GM23338 (cell line): ENCODE results near the gene IRF2. TPM values are rescaled to one million over a fixed set of nuclear protein-coding genes. Genes with fewer than 3 reads are reported as not detected.

Experiments
- ATAC-seq: fragments of 200-7000 bp; cut with Tn5 transposase; 3 replicates; pipeline ENCODE4 v1.9.1; 2020
- DNase-seq: peaks from one replicate; pipeline ENCODE4 v3.0.0-alpha.2; 2015; ENCODE audit warnings: low spot score
- H2AFZ ChIP-seq: fragments of 200-600 bp; sonication (generic); 2 replicates; pipeline ENCODE4 v1.8.0; 2016; ENCODE audit warnings: antibody characterized with exemption, mild to moderate bottlenecking, moderate library complexity
- H3F3A ChIP-seq: fragments of 200-600 bp; sonication (generic); replicated peaks from 2 replicates; pipeline ENCODE4 v1.8.0; 2017; ENCODE audit warnings: antibody characterized with exemption, mixed run types, low read depth
- H3K27ac ChIP-seq: fragments of 200-600 bp; sonication (generic); 2 replicates; pipeline ENCODE4 v1.6.1; 2016; ENCODE audit warnings: low read depth
- H3K27me3 ChIP-seq: fragments of 200-600 bp; sonication (generic); 2 replicates; pipeline ENCODE4 v1.8.0; 2016; ENCODE audit warnings: mild to moderate bottlenecking, mixed run types, moderate library complexity; ENCODE audit not compliant: insufficient read depth
- H3K36me3 ChIP-seq: fragments of 200-600 bp; sonication (generic); 2 replicates; pipeline ENCODE4 v1.8.0; 2016; ENCODE audit warnings: mild to moderate bottlenecking; ENCODE audit not compliant: insufficient read depth
- H3K4me1 ChIP-seq: fragments of 200-600 bp; sonication (generic); 2 replicates; pipeline ENCODE4 v1.8.0; 2016; ENCODE audit warnings: mild to moderate bottlenecking, moderate library complexity; ENCODE audit not compliant: insufficient read depth
- H3K4me2 ChIP-seq: fragments of 200-600 bp; sonication (generic); 2 replicates; pipeline ENCODE4 v1.7.1; 2017; ENCODE audit warnings: mixed run types
- H3K4me3 ChIP-seq: fragments of 200-600 bp; sonication (generic); 2 replicates; pipeline ENCODE4 v1.6.1; 2016; ENCODE audit warnings: mixed run types
- H3K79me2 ChIP-seq: fragments of 200-600 bp; sonication (generic); replicated peaks from 2 replicates; pipeline ENCODE4 v1.8.0; 2017; ENCODE audit warnings: mild to moderate bottlenecking; ENCODE audit not compliant: insufficient read depth
- H3K9me2 ChIP-seq: fragments of 200-600 bp; sonication (generic); 2 replicates; pipeline ENCODE4 v1.8.0; 2017; ENCODE audit not compliant: insufficient read depth
- H4K20me1 ChIP-seq: fragments of 200-600 bp; sonication (generic); replicated peaks from 2 replicates; pipeline ENCODE4 v1.8.0; 2017; ENCODE audit warnings: mild to moderate bottlenecking; ENCODE audit not compliant: insufficient read depth
- H3K27ac Mint-ChIP-seq: 2 replicates; pipeline ENCODE4 v1.8.0; 2020; ENCODE audit warnings: inconsistent platforms, mild to moderate bottlenecking, moderate library complexity, mixed read lengths
- H3K27me3 Mint-ChIP-seq: 3 replicates; pipeline ENCODE4 v1.8.0; 2022; ENCODE audit warnings: low read depth, mild to moderate bottlenecking, moderate library complexity, mixed read lengths, inconsistent platforms; ENCODE audit not compliant: insufficient read depth, poor library complexity
- H3K36me3 Mint-ChIP-seq: 3 replicates; pipeline ENCODE4 v1.8.0; 2021; ENCODE audit warnings: low read depth, mild to moderate bottlenecking, inconsistent platforms, moderate library complexity, mixed read lengths
- H3K4me1 Mint-ChIP-seq: 3 replicates; pipeline ENCODE4 v1.8.0; 2020; ENCODE audit warnings: mild to moderate bottlenecking, inconsistent platforms, mixed read lengths
- H3K4me3 Mint-ChIP-seq: 3 replicates; pipeline ENCODE4 v1.8.0; 2021; ENCODE audit warnings: moderate library complexity, mild to moderate bottlenecking, inconsistent platforms, mixed read lengths
- H3K9me3 Mint-ChIP-seq: 3 replicates; pipeline ENCODE4 v1.8.0; 2020; ENCODE audit warnings: moderate library complexity, mild to moderate bottlenecking, inconsistent platforms, mixed read lengths
- NANOG ChIP-seq: IDR thresholded peaks from 2 replicates; pipeline ENCODE4 v1.6.1; 2016; ENCODE audit warnings: antibody characterized with exemption, borderline replicate concordance
- polyA plus RNA-seq: library from polyadenylated mRNA; unstranded; fragments of >200 nt; fragmentation: Nextera tagmentation; extraction: Ambion mirVana; gene quantifications from 2 replicates; pipeline ENCODE4 v1.2.1, GENCODE V29; 2016
- total RNA-seq: library from RNA; depleted of rRNA; stranded (reverse); fragments of >200 nt; shearing (Covaris generic); gene quantifications from 2 replicates; pipeline ENCODE4 v1.2.3, GENCODE V29; 2014
- TF ChIP-seq, protein P1 (sequence below): fragments of 250-450 bp; sonication (Bioruptor Pico); IDR thresholded peaks from 2 replicates; pipeline ENCODE4 v1.5.0; 2020; ENCODE audit warnings: mild to moderate bottlenecking, moderate library complexity

IRF2 gene
- total and polyA plus RNA-seq, 2 experiments from 2014 or later, result 14.7 to 15.0 TPM

DNA sequence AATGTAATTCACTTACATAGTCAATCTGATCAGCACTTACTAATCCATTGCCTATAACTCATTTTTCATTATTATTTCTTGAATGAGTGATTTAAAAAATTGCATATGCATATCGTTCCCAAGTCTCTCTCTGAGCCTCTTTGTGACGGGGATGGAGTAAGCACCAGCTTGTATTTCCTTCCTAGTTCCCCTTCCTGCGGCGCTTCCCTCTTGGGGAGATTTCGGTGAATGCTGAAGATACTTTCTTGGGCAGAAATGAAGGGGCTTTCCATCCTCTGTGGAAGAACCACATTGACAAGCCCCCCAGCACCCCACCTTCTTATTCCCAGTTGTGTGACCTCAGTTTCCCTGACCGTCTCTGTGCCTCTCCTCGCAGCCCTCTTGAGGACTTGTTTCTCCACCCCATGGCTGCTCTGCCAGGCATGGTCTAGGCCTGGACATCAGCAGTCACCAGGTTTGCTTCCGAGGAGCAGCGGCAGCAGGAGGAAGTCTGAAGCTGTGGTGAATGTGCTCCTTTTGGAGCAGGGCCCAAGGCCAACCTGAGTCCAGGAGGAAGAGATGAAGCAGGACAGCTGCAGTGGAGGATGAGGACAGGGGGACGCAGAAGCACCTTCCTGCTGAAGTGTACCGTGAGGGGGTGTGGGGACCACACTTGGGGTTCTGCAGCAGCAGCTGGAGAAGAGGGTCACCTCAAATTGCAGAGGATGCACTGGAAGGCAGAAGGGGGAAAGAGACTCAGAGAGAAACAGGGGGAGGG lies 124.9 kb downstream of the IRF2 start:
- Histone ChIP-seq H3K27me3 (no peaks in the 10 kb centered on the region), H3K27ac (no peak overlapping the region), H2AFZ (peak overlapping the region; percentile 93), H3K4me1 (peaks cover 20% of the 10 kb centered on the region), H3K4me2 (no peak overlapping the region), H3K79me2 (no peaks in the 10 kb centered on the region), H3K4me3 (no peak overlapping the region), H4K20me1 (no peaks in the 10 kb centered on the region), H3K9me2 (no peaks in the 10 kb centered on the region), H3F3A (0 out of 2 replicates have a peak, but pooled peaks cover 3% of the 10 kb centered on the region), H3K36me3 (no peaks in the 10 kb centered on the region)
- H3K27me3 Mint-ChIP-seq, result peaks cover 11% of the 10 kb centered on the region
- no peaks in the 10 kb centered on the region for H3K9me3 Mint-ChIP-seq
- H3K36me3 Mint-ChIP-seq, result no peaks in the 10 kb centered on the region; the same call in 2 of the 3 replicates
- no peak overlapping the region; the same call in 2 of the 3 replicates for H3K4me3 Mint-ChIP-seq
- peaks cover 37% of the 10 kb centered on the region for H3K4me1 Mint-ChIP-seq
- TF ChIP-seq, protein P1, sequence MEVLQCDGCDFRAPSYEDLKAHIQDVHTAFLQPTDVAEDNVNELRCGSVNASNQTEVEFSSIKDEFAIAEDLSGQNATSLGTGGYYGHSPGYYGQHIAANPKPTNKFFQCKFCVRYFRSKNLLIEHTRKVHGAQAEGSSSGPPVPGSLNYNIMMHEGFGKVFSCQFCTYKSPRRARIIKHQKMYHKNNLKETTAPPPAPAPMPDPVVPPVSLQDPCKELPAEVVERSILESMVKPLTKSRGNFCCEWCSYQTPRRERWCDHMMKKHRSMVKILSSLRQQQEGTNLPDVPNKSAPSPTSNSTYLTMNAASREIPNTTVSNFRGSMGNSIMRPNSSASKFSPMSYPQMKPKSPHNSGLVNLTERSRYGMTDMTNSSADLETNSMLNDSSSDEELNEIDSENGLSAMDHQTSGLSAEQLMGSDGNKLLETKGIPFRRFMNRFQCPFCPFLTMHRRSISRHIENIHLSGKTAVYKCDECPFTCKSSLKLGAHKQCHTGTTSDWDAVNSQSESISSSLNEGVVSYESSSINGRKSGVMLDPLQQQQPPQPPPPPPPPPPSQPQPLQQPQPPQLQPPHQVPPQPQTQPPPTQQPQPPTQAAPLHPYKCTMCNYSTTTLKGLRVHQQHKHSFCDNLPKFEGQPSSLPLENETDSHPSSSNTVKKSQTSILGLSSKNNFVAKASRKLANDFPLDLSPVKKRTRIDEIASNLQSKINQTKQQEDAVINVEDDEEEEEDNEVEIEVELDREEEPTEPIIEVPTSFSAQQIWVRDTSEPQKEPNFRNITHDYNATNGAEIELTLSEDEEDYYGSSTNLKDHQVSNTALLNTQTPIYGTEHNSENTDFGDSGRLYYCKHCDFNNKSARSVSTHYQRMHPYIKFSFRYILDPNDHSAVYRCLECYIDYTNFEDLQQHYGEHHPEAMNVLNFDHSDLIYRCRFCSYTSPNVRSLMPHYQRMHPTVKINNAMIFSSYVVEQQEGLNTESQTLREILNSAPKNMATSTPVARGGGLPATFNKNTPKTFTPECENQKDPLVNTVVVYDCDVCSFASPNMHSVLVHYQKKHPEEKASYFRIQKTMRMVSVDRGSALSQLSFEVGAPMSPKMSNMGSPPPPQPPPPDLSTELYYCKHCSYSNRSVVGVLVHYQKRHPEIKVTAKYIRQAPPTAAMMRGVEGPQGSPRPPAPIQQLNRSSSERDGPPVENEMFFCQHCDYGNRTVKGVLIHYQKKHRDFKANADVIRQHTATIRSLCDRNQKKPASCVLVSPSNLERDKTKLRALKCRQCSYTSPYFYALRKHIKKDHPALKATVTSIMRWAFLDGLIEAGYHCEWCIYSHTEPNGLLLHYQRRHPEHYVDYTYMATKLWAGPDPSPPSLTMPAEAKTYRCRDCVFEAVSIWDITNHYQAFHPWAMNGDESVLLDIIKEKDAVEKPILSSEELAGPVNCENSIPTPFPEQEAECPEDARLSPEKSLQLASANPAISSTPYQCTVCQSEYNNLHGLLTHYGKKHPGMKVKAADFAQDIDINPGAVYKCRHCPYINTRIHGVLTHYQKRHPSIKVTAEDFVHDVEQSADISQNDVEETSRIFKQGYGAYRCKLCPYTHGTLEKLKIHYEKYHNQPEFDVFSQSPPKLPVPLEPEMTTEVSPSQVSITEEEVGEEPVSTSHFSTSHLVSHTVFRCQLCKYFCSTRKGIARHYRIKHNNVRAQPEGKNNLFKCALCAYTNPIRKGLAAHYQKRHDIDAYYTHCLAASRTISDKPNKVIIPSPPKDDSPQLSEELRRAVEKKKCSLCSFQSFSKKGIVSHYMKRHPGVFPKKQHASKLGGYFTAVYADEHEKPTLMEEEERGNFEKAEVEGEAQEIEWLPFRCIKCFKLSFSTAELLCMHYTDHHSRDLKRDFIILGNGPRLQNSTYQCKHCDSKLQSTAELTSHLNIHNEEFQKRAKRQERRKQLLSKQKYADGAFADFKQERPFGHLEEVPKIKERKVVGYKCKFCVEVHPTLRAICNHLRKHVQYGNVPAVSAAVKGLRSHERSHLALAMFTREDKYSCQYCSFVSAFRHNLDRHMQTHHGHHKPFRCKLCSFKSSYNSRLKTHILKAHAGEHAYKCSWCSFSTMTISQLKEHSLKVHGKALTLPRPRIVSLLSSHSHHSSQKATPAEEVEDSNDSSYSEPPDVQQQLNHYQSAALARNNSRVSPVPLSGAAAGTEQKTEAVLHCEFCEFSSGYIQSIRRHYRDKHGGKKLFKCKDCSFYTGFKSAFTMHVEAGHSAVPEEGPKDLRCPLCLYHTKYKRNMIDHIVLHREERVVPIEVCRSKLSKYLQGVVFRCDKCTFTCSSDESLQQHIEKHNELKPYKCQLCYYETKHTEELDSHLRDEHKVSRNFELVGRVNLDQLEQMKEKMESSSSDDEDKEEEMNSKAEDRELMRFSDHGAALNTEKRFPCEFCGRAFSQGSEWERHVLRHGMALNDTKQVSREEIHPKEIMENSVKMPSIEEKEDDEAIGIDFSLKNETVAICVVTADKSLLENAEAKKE (CRISPR knock-in tag), result no peak
- DNase-seq (no peak), ATAC-seq (no peak)
- H3K27ac Mint-ChIP-seq, result 0 out of 2 replicates have a peak overlapping the region, but pooled peaks have one; percentile 83

DNA sequence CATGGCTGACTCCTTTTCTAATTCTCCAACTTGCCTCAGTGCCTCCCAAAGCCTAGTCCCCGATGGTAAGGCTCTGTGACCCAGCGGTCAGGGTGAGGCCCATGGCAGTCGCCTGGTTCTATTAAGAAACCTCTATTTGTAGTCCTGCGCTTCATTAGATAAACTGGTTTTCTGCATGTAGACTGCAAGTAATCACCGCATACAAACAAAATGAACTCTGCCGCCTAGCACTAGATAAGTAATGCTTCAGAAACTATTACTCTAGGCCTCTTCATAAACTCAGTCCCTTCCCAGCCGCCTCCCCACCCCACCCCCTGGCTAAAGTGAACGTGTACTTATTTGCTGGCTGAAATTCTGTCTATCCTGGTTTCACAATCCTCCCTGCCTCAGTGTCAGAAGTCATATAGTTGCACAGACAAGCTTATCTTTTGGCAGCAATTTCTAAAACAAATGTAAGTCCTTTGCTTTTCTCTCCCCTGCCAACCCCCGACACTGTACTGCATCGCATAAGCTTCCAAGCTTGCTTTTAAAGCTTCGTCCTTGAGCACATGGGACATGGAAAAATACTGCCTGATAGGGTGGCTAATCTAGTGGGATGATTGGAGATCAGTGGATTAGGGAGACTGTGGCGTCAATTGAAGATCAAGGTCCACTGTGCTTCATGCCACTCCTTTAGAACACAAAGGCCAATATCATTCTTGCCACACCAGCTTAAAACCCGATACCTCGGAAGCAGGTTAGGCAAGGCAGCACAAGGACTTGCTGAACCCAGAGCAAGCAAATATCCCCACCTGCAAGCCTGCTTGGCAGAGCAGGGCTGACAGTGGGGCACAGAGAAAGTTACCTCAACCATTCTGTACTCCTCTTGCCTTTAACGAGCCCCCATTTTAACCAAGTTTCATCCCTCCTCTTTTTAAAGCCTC lies 125.8 kb downstream of the IRF2 start:
- H3K36me3 ChIP-seq, result no peaks in the 10 kb centered on the region
- H3K9me2 ChIP-seq, result no peaks in the 10 kb centered on the region
- DNase-seq (no peak), ATAC-seq (no peak)
- no peak overlapping the region for H3K4me3 ChIP-seq
- no peak overlapping the region; the same call in 2 of the 3 replicates for H3K4me3 Mint-ChIP-seq
- peaks cover 11% of the 10 kb centered on the region for H3K27me3 Mint-ChIP-seq
- no peaks in the 10 kb centered on the region; the same call in 2 of the 3 replicates for H3K36me3 Mint-ChIP-seq
- peaks cover 20% of the 10 kb centered on the region for H3K4me1 ChIP-seq
- TF ChIP-seq NANOG, result no peak
- peak overlapping the region; percentile 97 for H3K27ac Mint-ChIP-seq
- peak overlapping the region; percentile 62 for H3K4me2 ChIP-seq
- H3K27ac ChIP-seq, result peak overlapping the region; percentile 88
- 0 out of 2 replicates have a peak, but pooled peaks cover 3% of the 10 kb centered on the region for H3F3A ChIP-seq
- H3K4me1 Mint-ChIP-seq, result peaks cover 43% of the 10 kb centered on the region
- no peaks in the 10 kb centered on the region for H4K20me1 ChIP-seq
- H3K9me3 Mint-ChIP-seq, result no peaks in the 10 kb centered on the region
- H3K79me2 ChIP-seq, result no peaks in the 10 kb centered on the region
- no peaks in the 10 kb centered on the region for H3K27me3 ChIP-seq
- peak overlapping the region; percentile 93 for H2AFZ ChIP-seq
